ENCODE measurements around the gene GFM1.
"Not testable (repeated sequence)": the region's sequence is repeated elsewhere in the genome, so short reads cannot be mapped to it uniquely, and the experiment has no call there.

The GFM1 gene

DNA sequence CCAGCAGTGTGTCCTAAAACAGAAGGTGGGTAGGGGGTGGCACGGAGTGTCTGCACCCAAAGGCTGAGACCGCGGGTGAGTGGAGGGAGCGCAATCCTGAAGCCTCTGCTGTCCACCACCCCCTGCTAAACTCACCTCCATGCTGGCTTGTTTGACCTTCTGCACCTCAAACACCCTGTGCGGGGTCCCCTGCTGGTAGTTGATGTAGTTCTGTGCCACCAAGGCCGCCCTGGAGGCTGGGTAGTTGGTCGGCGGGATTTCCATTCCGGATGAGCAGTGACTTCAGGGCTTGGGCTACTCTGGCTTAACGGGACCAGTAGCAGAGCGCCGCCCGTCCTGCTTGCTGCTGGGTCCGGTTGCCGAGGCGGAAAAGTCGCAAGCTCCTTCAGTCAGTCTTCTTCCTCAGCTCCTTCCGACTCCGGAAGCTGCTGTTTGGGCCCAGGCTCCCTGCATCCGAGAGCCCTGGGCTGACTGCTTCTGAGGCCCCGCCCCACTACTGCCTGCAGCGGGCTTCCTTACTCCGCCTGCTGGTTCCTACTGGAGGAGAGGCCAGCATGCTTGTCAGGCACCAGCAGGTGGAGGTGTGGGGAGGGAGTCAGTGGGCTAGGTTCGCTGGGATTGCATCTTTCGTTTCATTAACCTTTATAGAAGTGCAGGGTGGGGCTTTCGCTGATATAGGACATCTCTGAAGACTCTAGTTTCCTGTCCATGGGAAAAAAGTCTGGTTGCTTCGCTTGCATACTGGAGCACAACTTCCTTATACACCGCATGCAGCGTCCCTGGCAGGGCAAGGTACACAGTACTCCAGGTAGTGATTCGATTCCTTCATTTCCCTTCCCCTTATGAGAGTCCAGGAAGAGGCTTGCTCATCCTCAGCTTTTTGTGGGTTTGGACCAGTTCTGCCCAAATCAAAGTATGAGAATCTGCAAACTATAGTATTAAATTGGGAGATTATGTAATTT, 28.2 kb downstream of the GFM1 start, which contains the start of gene LXN:
LXN (minus strand) TSS at position 434 of the 962 bp plus-strand sequence; CDS start at position 264, 170 bp downstream.
- in situ Hi-C loops (cut with MboI; ENCODE audit: low sequenced_read_pairs): no loop called here

DNA sequence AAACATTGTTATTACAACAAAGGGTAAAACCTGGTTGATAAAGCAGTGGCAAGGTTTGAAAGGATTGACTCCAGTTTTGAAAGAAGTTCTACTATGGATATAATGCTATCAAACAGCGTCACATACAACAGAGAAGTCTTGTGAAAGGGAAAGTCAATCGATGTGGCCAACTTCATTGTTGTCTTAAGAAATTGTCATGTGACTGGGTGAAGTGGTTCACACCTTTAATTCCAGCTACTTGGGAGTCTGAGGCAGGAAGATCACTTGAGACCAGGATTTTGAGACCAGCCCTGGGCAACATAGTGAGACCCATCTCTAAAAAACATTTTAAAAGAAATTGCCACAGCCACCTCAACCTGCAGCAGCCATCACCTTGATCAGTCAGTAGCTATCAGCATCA, 34.4 kb downstream of the GFM1 start:
- in situ Hi-C loops (cut with MboI; ENCODE audit: low sequenced_read_pairs): no loop called here

DNA sequence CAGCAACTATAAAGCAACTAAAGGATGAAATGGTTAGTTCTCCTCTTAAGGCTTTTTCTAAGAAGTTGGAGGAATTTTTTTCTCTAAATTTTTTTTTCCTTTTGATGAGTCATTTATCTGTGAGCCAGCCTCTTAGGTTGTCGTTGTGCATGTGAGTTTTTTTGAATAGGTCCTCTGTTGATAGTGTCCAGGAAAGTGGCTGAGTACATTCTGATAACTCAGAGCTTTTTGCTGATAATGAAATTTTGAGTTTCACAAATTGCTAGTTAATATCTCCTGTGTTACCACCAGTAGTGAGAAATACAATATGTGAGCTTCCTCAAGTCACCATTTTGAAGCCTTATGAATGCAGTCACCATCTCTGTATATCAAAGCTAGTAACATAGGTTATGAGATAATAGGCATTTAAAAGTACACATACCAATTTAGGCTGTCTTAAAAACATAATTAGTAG, 35.2 kb downstream of the GFM1 start:
- in situ Hi-C loops (cut with MboI; ENCODE audit: low sequenced_read_pairs): no loop called here

DNA sequence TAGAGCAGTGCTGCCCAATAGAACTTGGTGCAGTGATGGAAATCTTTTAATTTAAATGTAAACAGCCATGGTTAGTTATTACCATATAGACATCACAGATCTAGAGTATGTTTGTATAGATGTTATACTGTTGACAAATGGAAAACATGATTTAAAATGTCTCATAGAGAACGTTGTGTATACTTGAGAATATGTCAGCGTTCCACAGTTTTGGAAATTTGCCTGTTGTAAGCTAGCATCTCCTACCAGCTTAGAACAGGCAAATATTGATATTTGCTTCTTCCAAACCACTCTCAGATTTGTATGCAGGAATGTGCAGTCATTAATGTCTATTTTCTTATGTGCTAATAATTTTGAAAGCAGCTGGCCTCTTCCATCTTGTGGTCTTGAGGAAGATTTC, 36.5 kb downstream of the GFM1 start:
- in situ Hi-C loops (cut with MboI; ENCODE audit: low sequenced_read_pairs): no loop called here

DNA sequence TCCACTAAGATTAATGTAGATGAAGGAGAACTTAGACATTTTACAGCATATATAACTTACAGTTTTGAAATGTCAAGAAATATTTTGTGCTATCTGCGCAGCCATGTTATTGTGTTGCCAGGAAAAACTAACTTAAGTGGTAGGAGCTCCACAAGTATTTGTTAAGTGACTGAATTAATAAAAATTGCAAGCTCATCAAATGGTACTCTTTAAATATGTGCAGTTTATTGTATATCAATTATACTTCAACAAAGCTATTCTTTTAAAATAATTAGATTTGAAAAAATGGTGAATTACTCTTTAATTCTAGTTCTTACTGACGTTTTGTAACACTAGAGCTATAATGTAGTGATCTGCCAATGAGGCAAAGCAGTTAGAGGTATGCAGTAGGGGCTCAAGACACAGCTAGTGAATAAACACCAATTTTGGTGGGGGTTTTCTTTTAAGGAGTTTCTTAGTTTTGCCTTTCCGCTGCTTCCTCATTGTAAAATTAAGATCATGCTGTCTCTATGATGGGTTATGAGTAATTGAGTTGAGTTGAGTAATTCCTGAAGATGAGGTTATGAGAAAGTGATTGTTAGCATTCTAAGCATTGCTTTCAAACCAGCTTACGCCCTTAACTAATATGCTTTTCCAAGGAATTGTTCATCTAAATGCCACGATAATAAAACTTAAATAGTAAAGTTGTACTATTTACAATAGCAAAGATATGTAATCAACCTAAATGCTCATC, 39.1 kb downstream of the GFM1 start:
- in situ Hi-C loops (cut with MboI; ENCODE audit: low sequenced_read_pairs): no loop called here

DNA sequence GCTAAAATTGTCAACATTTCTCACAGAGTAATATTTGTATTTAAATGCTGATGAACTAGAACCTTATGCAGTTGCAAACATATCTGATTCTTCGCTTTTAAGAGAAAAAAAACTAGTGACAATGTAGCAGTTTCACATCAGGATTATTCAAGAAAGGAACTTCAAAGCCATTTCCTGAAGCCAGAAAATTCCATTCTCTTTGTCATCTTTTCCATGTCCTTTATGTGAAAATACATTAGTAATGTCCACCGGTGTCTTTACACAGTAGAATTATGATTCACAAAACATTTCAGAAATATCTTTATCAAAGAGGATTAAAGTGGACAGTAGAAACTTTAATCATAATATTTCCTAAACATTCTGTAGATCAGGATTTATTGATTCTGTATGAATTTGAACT, 40.8 kb downstream of the GFM1 start:
- in situ Hi-C loops (cut with MboI; ENCODE audit: low sequenced_read_pairs): no loop called here

DNA sequence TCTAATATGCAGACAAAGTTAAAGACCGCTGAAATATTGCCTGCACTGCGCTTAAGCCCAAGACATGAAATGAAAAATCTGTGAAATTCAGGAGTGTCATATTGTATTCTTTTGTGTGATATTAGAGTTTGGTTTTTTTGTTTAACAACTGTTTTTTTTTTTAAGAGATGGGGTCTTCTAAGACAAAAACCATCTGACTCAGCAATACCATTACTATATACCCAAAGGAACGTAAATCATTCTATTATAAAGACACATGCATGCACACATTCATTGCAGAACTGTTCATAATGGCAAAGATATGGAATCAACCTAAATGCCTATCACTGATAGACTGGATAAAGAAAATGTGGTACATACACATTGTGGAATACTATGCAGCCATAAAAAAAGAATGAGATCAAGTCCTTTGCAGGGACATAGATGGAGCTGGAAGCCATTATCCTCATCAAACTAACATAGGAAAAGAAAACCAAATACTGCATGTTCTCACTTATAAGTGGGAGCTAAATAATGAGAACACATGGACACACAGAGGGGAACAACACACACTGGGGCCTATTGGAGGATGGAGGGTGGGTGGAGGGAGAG, 49.6 kb downstream of the GFM1 start:
- in situ Hi-C loops (cut with MboI; ENCODE audit: low sequenced_read_pairs): not testable (repeated sequence)

DNA sequence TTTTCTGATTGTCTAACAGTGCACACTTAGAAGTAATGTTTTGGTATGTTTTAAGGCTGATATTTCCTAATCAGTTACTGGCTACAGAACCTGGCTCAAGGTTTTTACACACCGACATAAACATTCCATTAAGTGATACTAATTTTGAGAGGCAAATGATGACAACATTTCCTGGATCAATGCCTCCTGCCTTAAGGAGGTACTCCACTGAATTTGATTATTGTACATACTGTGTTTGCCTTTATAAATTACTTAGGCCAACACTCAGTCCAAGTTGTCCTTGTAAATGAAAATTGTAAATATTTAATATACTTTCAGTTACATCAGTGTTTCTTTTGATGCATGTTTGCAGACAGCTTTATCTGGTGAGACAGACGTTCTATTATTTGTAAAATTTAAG, 52.3 kb downstream of the GFM1 start:
- in situ Hi-C loops (cut with MboI; ENCODE audit: low sequenced_read_pairs): no loop called here

DNA sequence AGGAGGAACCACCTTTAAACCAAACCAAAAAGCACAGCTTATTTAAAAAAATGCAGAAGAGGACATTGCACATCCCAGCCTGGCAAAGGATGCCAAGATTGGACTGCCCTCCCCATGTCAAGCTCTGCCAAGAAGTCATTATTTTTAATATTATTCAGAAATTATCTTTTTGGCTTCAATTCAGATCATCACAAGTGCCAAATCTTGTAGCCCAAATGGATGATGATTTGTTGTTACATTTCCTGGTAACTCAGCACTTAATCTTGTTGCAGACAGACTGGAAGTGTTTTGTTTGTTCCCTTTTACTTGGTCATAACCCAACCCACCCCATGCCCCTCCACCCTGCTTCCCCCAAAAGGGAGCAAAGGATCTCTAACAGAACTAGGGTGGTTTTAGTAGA, 56.2 kb downstream of the GFM1 start:
- in situ Hi-C loops (cut with MboI; ENCODE audit: low sequenced_read_pairs): no loop called here

DNA sequence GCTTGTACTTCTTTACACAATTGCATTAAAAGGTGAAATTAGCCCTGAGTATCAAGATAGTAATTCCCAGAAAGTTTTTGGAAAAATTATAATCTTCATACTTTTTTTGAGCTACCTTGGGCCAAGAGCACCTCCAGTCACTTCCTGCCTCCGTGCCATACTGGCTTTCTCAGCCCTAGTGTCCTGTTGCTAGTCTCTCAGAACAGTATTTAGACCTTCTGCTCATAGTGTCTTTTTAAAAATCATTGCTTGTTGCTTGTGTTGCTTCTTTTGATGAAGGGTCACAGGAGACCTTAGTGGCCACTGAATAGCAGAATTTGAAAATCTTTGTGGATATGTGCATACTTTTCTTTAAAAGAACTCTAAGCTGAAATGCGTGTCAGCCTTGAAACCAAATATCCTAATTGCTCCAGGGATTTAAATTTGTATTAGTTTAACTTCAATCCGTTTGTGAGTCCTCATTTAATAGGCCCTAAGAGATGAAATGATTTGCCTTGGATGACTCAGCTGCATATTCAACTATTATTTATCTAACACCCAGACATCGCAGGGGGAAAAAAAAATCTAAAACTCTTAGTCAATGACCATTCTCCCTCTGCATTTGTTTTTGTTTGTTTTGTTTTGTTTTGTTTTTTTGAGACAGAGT, 57.2 kb downstream of the GFM1 start:
- in situ Hi-C loops (cut with MboI; ENCODE audit: low sequenced_read_pairs): no loop called here

DNA sequence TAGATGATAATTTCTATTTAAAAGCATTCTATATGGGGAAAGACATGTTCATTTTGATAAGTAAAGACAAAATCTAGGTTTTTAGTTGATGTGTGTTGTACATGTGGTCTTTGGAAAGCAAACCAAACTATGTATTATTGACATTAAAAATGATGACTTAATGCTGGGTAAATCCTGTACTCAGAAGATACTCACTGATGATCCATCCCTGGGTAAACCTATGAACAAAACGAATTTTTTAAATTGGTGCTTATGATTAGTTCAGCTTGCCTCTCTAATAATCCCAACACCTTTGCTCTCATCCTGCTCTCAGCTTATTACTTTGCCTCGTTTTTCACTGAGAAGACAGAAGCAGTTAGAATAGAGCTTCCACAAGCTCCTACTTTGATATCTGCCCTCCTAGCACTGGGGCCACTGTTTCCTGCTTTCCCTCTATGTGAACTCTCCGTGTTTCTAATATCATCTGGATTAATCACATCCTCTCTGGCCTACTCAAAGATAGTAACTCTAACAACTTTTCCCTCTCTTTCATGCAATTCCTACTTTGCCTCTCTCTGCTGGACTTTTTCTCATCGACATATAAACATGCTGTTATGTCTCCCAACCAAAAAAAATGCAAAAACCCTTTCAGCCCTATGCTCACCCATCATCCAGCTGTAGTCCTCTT, 58.6 kb downstream of the GFM1 start:
- in situ Hi-C loops (cut with MboI; ENCODE audit: low sequenced_read_pairs): no loop called here

DNA sequence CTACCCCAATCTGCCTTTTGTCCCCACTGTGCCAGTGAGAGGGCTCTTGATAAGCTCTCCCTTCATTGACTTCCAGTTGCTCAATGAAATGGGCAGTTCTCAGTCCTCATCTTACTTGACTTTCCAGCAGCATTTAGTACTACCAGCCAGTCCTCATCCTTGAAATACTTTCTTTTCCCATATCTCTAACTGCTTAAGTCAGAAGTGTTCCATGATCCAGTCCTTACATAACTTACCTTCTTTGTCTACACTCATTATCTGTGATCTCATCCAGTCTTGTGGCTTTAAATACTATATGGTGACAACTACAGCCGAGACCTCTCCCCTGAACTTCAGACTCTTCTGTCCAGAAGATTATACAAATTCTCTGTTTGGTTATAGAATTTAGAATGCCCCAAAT, 59.2 kb downstream of the GFM1 start:
- in situ Hi-C loops (cut with MboI; ENCODE audit: low sequenced_read_pairs): no loop called here

DNA sequence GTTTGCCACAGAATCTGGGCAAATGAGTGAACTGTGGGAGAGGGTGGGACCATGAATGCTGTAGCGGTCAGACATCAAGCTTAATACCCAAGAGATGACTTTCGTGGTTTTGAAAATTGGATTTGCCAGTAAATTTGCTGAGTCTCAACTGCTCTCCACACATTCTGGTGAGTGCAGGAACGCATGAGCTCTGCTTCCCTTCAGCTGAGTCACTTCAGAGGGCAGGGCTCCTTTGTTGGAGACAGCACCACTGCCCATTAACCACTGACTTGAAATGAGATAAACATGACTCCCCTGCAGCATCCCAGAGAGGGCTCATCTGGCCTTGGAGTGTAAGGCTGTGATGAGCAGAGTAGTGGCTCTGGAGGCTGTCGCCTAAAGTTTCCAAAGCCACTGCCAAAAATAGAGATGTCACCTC, 65.3 kb downstream of the GFM1 start:
- in situ Hi-C loops (cut with MboI; ENCODE audit: low sequenced_read_pairs): no loop called here

DNA sequence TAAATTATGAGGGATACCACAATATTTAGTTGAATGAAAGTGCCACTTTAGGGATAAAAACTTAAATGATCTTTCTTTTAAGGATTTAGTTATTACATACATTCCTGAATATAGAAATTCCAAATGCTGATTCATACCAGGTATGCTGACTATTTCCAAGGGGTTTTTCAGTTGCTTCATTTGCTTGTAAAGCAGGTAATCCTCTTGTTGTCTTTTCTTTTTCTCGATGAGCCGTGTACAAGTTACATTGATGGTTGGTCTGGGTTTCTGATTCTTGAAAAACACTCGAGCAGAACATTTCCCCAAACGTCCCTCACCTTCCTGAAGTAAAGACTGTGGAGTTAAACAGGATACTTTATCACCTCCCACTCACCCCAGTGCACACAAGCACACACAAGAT, 66.3 kb downstream of the GFM1 start:
- in situ Hi-C loops (cut with MboI; ENCODE audit: low sequenced_read_pairs): no loop called here

DNA sequence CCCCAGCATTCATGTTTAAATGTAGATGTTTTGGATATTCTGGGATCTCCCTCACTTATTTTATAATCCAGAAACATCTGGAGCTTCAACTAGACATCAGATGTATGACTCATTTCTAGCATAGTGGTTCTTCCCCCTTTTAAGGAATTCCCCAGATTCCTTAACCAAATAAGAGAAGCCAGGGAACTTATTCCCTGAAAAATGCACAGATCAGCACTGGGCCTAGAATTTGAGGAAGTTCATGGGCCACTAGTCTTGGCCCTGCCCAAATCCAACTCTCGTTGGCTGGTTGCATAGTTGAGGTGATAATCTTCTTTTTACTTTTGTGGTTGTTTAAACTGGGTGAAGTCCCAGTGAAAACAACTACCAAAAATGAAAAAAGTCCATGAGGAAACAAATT, 67.6 kb downstream of the GFM1 start:
- in situ Hi-C loops (cut with MboI; ENCODE audit: low sequenced_read_pairs): no loop called here

DNA sequence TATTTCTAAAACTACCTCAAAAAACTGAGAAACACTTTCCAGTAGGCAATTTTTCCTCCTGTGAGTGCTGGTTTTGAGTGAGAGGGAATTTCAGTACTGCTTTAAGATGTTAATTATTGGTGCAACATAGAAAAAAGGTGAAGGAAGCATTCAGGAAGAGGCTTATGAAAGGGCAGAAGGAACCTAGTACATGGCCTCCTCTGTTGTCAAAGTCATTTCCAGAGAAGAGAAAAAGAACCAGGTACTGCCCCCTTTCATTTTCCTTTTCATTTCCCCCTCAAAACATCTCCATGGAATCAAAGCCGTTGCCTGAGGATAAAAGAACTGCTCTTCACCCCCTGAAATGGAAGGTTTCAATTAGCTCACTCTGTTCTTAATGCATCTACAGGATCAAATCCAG, 68.1 kb downstream of the GFM1 start:
- in situ Hi-C loops (cut with MboI; ENCODE audit: low sequenced_read_pairs): no loop called here

DNA sequence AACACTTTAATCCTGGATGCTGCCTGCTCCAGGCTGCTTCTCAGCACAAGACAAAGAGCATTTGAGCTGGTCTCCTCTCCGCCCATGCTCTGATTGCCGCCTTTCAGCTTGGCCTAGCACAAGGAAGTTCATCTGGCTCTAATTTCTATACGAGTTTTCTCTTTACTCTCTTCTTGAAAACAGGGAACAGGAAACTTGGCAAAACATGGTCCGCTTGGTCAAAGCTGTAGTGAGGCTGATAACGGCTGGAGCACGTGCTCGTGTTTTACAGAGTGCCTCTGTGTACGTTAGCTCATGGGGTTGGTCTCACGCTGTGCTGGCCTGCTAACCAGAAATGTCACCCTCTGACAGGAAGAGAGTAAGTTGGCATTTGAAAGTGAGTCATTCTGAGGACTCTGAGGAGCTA, 68.8 kb downstream of the GFM1 start:
- in situ Hi-C loops (cut with MboI; ENCODE audit: low sequenced_read_pairs): no loop called here

DNA sequence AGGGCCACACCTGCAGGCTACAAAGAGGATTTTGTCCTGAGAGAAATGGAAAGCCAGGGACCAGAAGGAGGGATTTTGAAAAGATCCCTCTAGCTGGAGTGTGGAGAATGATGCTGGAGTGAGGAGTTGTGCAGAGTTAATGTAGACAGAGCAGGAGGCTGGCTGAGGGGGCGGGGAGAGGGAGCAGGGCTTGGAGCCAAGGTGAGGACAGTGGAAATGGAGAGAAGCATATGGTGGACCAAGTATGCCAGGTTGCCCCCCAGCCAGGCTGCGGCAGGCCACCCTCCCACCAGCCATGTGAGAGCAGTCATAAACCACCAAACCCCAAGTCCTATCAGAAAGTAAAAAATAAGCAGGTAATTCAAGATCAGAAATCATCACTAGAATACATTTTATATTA, 73.2 kb downstream of the GFM1 start:
- in situ Hi-C loops (cut with MboI; ENCODE audit: low sequenced_read_pairs): no loop called here

DNA sequence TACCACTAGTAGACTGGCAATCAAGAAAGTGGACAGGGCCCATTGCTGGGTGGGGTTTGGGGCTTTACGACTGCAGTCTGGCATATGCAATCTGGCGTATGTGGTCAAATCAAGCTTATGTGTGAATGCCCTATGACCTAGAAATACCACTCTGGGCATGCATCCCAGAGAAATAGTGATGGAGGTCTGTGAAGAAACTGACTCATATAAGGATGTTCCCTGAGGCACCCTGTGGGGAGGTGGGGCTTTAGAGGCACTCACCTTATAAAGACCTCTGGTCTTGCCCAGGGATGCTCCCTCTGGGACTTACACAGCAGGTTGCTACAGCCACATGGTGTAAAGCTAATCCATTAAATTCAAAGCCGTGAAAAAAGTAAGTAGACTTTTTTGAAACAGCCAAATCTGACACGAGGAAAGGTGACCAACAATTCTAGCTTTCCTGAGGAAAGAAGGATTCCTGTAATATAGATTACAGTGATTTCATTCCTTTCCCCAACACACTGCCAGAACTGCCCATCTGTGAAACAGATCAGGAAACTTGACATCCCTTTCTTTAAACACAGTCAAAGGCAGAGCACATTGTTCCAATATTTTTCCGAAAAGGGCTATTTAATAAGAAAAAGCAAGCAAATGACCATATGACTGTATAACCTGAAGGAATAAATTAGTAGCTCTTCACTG, 74.3 kb downstream of the GFM1 start:
- in situ Hi-C loops (cut with MboI; ENCODE audit: low sequenced_read_pairs): no loop called here

DNA sequence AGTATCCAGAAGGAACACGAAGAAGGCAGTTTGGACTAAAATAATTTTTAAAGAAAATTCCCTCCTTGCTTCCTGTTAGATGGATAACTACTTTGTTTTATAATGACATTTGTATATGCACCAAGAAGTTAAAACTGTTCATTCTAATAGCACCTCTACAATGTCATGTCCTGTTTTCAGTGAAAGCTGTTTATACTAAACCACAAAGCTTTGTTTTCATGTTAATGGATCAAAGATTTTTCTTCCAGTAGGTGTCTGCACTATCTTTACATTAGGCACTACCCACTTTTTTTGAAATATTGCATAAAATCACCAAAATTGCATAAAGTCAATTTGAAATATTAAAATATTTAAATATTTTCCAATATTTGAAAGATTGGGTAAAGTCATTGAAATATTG, 77.8 kb downstream of the GFM1 start:
- in situ Hi-C loops (cut with MboI; ENCODE audit: low sequenced_read_pairs): no loop called here
